ENCODE results near the gene CXCL16.
"Not testable (repeated sequence)": the region's sequence is repeated elsewhere in the genome, so short reads cannot be mapped to it uniquely, and the experiment has no call there.

Gene CXCL16

DNA sequence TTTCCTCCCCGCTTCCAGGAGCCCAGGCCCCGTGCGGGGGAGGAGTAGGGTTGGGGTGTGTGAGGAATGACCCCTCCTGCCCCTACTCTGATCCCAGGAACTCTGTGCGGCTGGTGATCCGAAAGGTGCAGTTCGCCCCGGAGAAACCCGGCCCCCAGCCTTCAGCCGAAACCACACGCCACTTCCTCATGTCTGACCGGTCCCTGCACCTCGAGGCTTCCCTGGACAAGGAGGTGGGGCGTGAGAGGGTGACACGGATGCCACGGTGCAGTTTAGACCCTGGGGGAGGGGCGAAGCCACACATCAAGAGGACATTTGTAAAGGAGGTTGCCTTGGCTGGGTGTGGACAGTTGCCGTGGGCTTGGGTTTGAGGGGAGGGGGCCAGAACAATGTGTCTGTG lies 21.9 kb downstream of the CXCL16 start:
- H3K4me1 Mint-ChIP-seq = peaks cover 11% of the 10 kb centered on the region
- no peak overlapping the region for H3K27ac Mint-ChIP-seq
- peaks cover 16% of the 10 kb centered on the region for H3K36me3 Mint-ChIP-seq (ENCODE audit: low read depth)
- TF ChIP-seq, protein P1, sequence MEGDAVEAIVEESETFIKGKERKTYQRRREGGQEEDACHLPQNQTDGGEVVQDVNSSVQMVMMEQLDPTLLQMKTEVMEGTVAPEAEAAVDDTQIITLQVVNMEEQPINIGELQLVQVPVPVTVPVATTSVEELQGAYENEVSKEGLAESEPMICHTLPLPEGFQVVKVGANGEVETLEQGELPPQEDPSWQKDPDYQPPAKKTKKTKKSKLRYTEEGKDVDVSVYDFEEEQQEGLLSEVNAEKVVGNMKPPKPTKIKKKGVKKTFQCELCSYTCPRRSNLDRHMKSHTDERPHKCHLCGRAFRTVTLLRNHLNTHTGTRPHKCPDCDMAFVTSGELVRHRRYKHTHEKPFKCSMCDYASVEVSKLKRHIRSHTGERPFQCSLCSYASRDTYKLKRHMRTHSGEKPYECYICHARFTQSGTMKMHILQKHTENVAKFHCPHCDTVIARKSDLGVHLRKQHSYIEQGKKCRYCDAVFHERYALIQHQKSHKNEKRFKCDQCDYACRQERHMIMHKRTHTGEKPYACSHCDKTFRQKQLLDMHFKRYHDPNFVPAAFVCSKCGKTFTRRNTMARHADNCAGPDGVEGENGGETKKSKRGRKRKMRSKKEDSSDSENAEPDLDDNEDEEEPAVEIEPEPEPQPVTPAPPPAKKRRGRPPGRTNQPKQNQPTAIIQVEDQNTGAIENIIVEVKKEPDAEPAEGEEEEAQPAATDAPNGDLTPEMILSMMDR (IDR thresholded peaks at IDR 0.05; ENCODE audit: unreplicated experiment in 3 of 3) = no peak
- no peaks in the 10 kb centered on the region for H3K27me3 Mint-ChIP-seq (ENCODE audit: low read depth)
- no peak overlapping the region for H3K4me3 Mint-ChIP-seq
- no peaks in the 10 kb centered on the region for H3K9me3 Mint-ChIP-seq

DNA sequence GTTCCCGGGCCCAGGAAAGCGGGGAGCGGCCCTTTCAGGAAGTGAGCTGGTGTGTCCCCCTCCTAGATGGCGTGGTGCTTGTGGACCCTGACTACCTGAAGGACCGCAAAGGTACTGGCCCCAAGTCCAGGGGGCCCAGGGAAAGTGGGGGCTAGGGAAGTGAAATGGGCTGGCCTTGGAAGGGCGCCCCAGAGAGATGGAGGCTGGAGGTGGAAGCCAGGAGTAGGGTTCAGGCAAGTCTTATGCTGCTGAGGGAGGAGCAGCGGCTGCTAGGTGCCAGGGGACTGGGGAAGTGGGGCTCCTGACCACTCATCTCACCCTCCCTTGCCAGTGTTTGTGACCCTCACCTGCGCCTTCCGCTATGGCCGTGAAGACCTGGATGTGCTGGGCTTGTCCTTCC lies 23.6 kb downstream of the CXCL16 start:
- peaks cover under 1% of the 10 kb centered on the region for H3K4me1 Mint-ChIP-seq
- no peak overlapping the region for H3K27ac Mint-ChIP-seq
- no peaks in the 10 kb centered on the region for H3K9me3 Mint-ChIP-seq
- no peaks in the 10 kb centered on the region for H3K27me3 Mint-ChIP-seq (ENCODE audit: low read depth)
- TF ChIP-seq, protein P1 (IDR thresholded peaks at IDR 0.05; ENCODE audit: unreplicated experiment in 3 of 3) = no peak
- peaks cover 14% of the 10 kb centered on the region for H3K36me3 Mint-ChIP-seq (ENCODE audit: low read depth)
- H3K4me3 Mint-ChIP-seq = no peak overlapping the region

DNA sequence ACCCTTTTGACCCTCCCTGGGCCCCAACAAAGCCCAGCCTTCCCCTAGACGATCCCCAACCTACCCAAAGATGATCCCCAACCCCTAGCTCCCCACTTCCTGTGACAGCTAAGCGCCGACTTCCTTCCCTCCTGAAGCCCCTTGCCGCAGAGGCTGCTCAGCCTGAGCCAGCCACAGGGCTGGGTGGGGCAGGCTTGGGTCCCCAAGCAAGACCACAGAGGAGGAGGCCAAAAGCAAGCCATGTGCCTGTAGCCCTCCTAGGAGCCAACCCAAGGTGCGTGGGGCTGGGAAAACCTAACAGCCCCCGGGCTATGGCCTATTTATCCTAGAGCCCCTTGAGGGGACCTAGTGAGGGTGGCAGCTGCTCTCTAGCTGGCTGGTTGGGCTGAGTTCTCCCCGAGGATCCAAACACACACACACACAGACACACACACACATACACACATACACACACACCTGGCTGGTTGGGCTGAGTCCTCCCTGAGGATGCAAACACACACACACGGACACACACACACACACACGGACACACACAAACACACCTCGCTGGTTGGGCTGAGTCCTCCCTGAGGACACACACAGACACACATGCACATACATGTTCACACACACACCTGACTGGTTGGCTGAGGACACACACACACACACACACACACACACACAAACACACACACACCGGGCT lies 24.5 kb downstream of the CXCL16 start:
- H3K27me3 Mint-ChIP-seq (ENCODE audit: low read depth) = no peaks in the 10 kb centered on the region
- no peaks in the 10 kb centered on the region for H3K4me1 Mint-ChIP-seq
- H3K4me3 Mint-ChIP-seq = no peak overlapping the region
- H3K36me3 Mint-ChIP-seq (ENCODE audit: low read depth) = peaks cover 13% of the 10 kb centered on the region
- TF ChIP-seq, protein P1 (IDR thresholded peaks at IDR 0.05; ENCODE audit: unreplicated experiment in 3 of 3) = no peak
- no peaks in the 10 kb centered on the region for H3K9me3 Mint-ChIP-seq
- H3K27ac Mint-ChIP-seq = no peak overlapping the region

DNA sequence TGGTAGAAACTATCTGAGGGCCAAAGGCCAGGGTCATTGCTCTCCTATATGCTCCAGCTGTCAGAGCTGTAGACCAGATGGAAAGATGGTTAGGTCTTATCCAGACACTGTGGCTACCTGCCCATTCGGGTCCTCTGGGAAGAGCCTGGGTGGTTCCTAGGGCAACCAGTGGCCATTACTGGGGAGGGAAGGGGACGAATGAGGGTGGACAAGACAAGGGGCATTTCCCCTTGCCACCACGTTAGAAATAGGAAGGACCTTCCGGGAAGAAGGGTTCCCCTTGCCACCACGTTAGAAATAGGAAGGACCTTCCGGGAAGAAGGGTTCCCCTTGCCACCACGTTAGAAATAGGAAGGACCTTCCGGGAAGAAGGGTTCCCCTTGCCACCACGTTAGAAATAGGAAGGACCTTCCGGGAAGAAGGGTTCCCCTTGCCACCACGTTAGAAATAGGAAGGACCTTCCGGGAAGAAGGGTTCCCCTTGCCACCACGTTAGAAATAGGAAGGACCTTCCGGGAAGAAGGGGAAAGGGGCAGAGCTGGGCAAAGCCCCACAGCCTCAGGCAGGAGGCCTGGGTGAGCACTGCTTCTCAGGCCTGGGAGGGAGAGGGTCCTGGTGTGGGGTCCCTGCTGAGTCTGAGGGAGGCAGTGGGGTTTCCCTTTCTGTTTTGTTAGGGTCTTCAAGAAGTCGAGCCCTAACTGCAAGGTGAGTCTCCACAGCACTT lies 25.2 kb downstream of the CXCL16 start:
- not testable (repeated sequence) for H3K4me1 Mint-ChIP-seq; H3K27ac Mint-ChIP-seq; H3K36me3 Mint-ChIP-seq (ENCODE audit: low read depth); H3K9me3 Mint-ChIP-seq; H3K4me3 Mint-ChIP-seq; H3K27me3 Mint-ChIP-seq (ENCODE audit: low read depth)

DNA sequence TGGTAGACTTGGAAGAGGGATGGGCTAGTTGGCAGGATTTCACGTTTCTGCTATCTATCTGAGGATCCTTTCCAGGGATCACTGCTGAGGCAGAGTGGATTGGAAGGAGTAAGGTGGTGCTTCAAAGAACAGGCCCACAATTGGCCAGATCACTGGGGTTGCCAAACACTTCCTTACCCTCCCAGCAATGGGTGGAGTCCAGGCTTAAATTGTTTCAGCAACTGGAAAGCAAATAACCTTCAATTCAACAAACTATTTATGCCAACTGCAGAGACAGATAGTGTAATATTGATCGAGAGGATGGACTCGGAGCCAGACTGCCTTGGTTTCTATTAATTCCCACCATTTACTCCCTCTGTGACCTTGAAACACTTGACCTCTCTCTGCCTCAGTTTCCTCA lies 27.2 kb downstream of the CXCL16 start:
- no peaks in the 10 kb centered on the region for H3K27me3 Mint-ChIP-seq (ENCODE audit: low read depth)
- no peaks in the 10 kb centered on the region for H3K9me3 Mint-ChIP-seq
- TF ChIP-seq, protein P1 (IDR thresholded peaks at IDR 0.05; ENCODE audit: unreplicated experiment in 3 of 3) = no peak
- H3K27ac Mint-ChIP-seq = no peak overlapping the region
- no peaks in the 10 kb centered on the region for H3K36me3 Mint-ChIP-seq (ENCODE audit: low read depth)
- peak overlapping the region in 1 of 3 experiments; percentile 87 for H3K4me3 Mint-ChIP-seq
- H3K4me1 Mint-ChIP-seq = peaks cover 3% of the 10 kb centered on the region

DNA sequence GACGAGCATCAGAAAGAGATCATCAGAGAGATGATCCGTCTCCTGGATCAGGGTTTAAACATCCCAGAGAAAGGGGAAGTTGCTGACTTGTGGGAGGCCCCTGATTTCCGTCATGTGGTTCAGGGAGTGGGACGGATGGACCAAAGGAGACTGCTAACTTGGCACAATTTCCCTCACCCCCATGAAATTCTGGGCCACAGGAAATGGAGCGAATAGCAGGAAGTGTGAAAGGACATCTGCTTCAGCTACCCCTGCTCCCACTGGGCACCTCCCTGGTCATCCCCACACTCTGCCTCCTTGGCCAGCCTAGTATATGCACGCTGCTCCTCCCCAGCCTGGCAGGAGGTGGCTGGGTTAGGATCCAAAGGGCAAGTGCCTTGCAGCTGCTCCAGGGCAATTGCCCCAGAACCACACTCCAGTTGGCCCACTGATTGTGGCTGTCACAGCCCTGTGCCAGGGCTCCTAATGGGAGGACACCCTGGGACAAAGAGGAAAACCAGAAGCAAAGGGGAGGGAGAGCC lies 28.0 kb downstream of the CXCL16 start:
- TF ChIP-seq, protein P1 (IDR thresholded peaks at IDR 0.05; ENCODE audit: unreplicated experiment in 3 of 3) = no peak
- Mint-ChIP-seq H3K27me3 (ENCODE audit: low read depth) (no peaks in the 10 kb centered on the region), H3K4me1 (peaks cover 3% of the 10 kb centered on the region), H3K4me3 (peak overlapping the region; percentile 78 to 87 (median 83)), H3K9me3 (no peaks in the 10 kb centered on the region), H3K36me3 (ENCODE audit: low read depth) (no peaks in the 10 kb centered on the region), H3K27ac (no peak overlapping the region)

Data from nephron (organoid).